TTC549 (cell line): ENCODE data around the gene ZFAND4.
"Not testable (repeated sequence)": the region's sequence is repeated elsewhere in the genome, so short reads cannot be mapped to it uniquely, and the experiment has no call there.

Experiments
- FAIRE-seq: peaks from 2 replicates; lab custom pipeline; 2012; peaks lifted over from hg19 to GRCh38; lab: Jason Lieb, UNC

The ZFAND4 gene

GRCh38 chr10:45640941-45641340 is 31.6 kb downstream of the ZFAND4 start:
- no peak for FAIRE-seq

DNA sequence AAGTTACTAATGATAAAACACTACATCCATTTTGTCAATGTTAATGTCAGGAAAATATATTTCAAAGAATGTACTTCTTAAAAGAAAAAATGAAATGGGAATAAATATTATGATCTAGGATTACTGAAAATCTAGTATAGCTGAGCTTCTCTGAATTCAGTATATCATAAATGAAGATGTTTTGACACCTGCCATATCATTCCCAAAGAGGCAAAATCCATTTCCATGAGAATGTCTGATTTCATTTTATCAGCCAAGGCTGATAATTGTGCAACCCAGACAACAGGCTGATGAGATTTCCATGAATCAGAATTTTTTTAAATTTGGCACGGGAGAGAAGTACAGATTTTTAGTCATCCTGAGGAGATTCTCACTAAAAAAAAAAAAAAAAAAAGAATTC is 32.5 kb downstream of the ZFAND4 start:
- no peak for FAIRE-seq

GRCh38 chr10:45627412-45628048 is 45.0 kb downstream of the ZFAND4 start:
- FAIRE-seq: no peak

DNA sequence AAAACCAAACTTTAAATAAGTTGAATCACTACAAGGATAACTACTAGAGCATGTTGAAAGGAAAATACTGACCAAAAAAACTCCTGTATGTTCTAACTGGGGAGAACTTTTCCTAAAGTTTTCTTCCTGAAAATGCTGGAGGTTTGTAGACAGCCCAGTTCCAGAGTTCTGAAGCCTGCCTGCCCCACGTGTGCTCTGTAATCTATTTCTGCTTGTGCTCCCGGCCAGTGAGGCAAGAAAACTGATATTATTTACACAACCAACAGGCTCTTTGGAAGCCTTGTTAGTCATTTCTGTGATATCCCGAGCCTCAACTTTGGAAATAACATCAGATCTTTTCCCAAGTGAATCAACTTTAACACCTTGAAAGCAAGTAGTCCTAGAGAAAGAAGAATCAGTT is 46.7 kb downstream of the ZFAND4 start:
- no peak for FAIRE-seq

DNA sequence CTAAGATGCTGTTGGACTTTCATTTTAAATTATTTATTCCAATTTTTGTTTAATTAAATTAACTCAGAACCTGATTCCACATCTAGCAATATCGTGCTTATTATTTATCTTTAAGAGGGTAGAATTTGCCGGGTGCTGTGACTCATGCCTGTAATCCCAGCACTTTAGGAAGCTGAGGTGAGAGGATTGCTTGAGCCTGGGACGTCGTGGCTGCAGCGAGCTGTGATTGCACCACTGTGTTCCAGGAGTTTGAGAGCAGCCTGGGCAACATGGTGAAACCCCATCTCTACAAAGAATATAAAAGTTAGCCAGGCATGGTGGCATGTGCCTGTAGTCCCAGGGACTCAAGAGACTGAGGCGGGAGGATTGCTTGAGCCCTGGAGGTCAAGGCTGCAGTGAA is 47.8 kb downstream of the ZFAND4 start:
- FAIRE-seq: no peak

DNA sequence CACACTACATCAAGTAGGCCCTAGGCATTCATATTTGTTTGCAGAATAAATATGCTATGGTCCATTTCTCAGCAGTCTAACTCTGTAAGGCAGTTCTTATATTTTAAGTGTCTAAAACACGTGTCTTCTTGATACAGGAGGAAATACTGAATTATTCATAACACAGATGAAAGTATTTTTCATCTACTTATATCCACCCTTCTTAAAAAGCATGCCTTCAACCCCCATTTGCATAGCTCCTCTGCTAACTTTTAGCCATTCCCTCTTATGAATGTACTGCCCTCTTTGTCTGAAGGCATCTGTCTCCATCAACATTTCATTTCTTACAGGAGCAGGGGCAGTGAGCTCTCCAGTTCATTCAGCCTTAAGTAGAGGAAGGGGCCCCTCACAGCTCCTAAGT is 57.7 kb downstream of the ZFAND4 start:
- FAIRE-seq: no peak

DNA sequence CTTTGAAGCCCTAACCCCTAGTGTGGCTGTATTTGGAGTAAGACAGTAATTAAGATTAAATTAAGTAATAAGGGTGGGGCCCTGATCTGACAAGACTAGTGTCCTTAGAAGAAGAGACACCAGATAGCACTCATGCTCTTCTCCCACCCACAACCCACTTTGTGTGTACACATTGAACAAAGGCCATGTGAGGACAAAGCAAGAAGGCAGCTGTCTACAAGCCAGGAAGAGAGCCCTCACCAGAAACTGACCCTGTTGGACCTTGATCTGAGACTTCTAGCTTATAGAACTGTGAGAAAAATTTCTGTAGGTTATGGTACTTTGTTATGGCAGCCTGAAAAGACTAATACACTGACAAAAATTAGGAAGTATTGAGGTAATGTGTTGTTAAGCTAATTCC is 59.8 kb downstream of the ZFAND4 start:
- FAIRE-seq: no peak

- FAIRE-seq: no peak
Observed at GRCh38 chr10:45608052-45608451, 64.5 kb downstream of the ZFAND4 start.

- no peak for FAIRE-seq
Observed at GRCh38 chr10:45607276-45607675, 65.3 kb downstream of the ZFAND4 start.

- no peak for FAIRE-seq
Observed at GRCh38 chr10:45602836-45603235, 69.7 kb downstream of the ZFAND4 start.

DNA sequence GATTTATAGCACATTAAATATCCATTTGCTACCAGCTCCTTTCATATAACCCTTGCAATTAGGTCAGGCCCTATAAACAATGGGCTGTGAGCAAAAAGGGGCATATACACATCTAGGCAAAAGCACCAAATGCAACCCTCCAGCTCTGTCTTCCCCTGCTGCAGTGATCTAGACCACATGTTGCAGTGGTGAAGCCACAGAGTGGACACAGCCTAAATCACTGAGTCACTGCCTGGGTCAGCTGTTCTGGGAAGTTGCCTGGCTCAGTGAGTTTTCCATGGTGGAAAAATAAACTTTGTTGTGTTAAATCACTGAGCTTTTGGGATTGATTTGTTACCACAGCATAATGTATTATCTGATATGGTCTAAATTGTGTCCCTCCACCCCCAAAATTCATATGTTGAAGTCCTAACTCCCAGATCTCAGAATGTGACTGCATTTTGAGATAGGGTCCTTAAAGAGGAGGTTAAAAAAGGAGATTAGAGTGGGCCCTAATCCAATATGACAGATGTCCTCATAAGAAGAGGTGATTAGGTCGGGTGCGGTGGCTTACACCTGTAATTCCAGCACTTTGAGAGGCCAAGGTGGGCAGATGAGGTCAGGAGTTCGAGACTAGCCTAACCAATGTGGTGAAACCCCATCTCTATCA is 70.4 kb downstream of the ZFAND4 start:
- FAIRE-seq: no peak

- not testable (repeated sequence) for FAIRE-seq
Observed at GRCh38 chr10:45601254-45601930, 71.2 kb downstream of the ZFAND4 start.

DNA sequence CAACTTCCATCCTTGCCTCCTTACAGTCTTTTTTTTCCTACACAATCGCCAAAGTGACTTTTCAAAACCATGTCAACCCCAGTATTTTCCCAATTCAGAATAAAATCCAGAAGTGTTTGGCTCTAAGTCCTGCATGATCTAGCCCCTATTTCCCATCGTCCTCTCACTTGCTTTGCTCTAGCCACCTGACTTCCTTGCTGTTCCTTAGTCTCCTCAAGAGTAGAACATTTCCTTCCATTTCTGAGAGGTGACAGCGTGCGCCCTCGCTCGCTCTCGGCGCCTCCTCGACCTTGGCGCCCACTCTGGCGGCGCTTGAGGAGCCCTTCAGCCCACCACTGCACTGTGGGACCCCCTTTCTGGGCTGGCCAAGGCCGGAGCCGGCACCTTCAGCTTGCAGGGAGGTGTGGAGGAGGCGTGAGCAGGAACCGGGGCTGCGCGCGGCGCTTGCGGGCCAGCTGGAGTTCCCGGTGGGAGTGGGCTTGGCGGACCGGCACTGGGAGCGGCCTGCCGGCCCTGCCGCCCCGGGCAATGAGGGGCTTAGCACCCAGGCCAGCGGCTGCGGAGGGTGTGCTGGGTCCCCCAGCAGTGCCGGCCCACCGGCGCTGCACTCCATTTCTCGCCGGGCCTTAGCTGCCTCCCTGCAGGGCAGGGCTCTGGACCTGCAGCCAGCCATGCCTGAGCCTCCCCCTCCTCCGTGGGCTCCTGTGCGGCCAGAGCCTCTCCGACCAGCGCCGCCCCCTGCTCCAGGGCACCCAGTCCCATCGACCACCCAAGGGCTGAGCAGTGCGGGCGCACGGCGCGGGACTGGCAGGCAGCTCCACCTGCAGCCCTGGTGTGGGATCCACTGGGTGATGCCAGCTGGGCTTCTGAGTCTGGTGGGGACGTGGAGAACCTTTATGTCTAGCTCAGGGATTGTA is 72.0 kb downstream of the ZFAND4 start:
- FAIRE-seq: not testable (repeated sequence)

- no peak for FAIRE-seq
Observed at GRCh38 chr10:45599646-45600045, 72.9 kb downstream of the ZFAND4 start.

DNA sequence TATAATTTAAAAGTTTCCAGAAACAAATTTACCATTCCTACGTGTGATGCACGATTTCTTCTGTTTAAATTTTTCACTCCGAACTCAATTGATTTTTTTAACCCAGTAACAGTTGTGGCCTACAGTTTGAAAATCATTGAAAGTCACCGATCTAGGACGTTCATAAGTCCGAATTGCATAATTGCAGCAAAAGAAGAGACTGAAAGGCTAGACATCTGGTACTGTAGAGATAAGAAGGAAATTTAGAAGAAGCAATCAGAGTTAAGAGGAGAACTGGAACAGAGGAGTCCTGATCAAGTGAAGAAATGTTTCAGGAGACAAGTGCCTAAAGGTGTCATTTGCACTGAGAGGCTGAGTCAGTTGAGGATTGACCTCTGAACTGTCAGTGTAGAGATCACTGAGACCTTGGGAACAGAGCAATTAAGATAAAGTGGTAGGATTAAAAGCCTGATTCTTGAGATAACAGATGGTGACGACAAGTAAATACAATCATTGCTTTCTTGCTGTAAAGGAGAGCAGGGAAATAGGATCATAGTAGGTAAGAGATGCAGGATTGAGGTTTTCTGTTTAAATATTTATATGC is 73.5 kb downstream of the ZFAND4 start:
- FAIRE-seq: no peak

DNA sequence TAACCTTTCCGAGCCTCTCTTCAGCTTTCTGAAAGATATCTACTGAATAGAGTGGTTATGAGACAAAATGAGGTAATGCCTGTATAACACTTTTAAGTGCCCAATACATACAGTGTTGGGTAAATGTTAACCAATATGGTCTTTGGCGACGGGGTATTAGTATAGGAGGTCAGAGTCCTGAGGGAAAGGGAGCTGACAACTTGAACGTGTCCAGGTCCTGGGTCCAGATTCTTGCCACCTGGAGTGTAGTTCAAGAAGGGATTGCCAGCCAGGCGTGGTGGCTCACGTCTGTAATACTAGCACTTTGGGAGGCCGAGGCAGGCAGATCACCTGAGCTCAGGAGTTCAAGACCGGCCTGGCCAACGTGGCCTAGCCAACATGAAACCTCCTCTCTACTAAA is 76.0 kb downstream of the ZFAND4 start:
- no peak for FAIRE-seq

DNA sequence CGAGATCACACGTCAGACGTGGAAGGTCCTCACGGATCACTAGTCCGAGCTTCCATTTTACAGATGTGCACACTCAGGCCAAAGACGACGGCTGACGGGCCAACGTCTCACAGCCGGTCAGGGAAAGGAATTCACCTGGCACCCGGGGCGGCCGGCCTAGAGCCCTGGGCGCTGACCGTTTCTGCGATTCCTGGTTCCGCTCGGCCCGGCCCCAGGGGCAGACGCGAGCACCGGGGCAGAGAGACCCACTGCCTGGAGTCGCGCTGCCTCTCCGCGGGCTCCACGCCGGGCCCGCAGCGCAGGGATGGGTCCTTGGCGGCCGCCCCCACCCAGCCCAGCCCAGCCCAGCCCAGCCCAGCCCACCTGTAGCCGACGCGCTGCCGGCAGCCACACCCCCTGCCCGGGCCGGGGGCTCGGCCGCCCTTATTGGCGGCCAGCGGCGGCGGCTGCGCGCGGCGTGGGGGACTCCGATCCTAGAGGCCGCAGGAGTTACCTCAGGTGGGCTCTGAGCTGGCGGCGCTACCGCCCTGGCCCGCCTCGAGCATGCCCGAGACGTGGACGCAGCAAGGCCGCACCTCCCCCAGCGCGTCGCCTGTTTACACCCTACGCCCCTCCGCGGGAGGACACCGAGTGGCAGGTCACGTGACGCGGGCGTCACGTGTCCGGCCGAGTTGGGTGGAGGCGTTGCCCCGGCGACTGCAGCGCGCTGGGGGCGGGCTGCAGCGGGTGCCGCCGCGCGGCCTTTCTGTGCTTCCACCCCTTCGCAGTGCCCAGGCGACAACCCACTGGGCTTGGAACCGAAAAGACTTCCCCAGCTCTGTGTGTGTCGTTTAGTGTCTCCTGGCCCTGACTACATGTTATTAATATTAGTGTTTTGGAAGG is 78.1 kb downstream of the ZFAND4 start:
- FAIRE-seq: no peak

- no peak for FAIRE-seq
Observed at GRCh38 chr10:45593938-45594275, 78.7 kb downstream of the ZFAND4 start.

GRCh38 chr10:45592926-45593325 is 79.6 kb downstream of the ZFAND4 start:
- FAIRE-seq: no peak

GRCh38 chr10:45592432-45592831 is 80.1 kb downstream of the ZFAND4 start:
- no peak for FAIRE-seq

DNA sequence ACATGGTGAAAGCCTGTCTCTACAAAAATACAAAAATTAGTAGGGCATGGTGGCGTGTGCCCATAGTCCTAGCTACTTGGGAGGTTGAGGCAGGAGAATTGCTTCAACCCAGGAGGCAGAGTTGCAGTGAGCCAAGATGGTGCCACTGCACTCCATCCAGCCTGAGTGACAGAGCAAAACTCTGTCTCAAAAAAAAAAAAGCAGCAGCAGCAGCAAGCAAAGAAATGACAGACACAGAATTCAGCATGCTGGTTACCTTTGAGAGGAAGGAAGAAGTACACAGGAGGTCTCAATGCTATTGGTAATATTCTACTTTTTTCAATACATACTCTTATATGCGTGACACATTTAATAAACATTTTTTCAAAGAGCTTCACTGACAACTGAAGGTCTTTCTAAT is 81.3 kb downstream of the ZFAND4 start:
- FAIRE-seq: no peak
